PC-9 (cell line): ENCODE measurements around the gene MRPL18.

Source experiments
- EZH2 ChIP-seq: fragments of 200-600 bp; sonication (generic); IDR thresholded peaks from 2 replicates; pipeline ENCODE4 v1.8.0; 2017; ENCODE audit warnings: antibody characterized with exemption, low read depth
- TF ChIP-seq, protein P1 (sequence below): fragments of 200-600 bp; sonication (generic); conservative IDR thresholded peaks from 2 replicates; pipeline ENCODE4 v1.6.1; 2017; ENCODE audit warnings: mixed run types, antibody characterized with exemption, mild to moderate bottlenecking, moderate library complexity

DNA sequence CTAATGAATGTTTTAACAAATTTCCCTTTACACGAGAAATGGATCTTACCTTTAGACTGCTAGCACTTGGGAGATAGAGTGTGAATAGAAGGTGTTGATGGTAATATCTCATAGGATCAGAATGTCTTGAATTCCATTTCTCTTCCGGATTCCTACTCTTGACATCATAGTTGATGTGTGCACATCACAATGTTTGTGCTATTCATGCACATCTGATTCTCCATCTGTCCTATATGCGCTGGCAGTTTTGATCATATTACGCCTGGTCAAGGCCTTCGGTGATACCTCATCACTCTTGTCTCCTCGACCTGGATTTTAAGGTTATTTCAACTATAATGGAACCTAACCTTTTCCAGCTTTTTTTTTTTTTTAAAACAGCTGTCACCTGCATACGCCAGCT, 45.2 kb upstream of the MRPL18 start:
- TF ChIP-seq, protein P1, sequence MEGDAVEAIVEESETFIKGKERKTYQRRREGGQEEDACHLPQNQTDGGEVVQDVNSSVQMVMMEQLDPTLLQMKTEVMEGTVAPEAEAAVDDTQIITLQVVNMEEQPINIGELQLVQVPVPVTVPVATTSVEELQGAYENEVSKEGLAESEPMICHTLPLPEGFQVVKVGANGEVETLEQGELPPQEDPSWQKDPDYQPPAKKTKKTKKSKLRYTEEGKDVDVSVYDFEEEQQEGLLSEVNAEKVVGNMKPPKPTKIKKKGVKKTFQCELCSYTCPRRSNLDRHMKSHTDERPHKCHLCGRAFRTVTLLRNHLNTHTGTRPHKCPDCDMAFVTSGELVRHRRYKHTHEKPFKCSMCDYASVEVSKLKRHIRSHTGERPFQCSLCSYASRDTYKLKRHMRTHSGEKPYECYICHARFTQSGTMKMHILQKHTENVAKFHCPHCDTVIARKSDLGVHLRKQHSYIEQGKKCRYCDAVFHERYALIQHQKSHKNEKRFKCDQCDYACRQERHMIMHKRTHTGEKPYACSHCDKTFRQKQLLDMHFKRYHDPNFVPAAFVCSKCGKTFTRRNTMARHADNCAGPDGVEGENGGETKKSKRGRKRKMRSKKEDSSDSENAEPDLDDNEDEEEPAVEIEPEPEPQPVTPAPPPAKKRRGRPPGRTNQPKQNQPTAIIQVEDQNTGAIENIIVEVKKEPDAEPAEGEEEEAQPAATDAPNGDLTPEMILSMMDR, result no peak
- no peak for TF ChIP-seq EZH2
